ENCODE data around the gene ARHGAP26.

DNA sequence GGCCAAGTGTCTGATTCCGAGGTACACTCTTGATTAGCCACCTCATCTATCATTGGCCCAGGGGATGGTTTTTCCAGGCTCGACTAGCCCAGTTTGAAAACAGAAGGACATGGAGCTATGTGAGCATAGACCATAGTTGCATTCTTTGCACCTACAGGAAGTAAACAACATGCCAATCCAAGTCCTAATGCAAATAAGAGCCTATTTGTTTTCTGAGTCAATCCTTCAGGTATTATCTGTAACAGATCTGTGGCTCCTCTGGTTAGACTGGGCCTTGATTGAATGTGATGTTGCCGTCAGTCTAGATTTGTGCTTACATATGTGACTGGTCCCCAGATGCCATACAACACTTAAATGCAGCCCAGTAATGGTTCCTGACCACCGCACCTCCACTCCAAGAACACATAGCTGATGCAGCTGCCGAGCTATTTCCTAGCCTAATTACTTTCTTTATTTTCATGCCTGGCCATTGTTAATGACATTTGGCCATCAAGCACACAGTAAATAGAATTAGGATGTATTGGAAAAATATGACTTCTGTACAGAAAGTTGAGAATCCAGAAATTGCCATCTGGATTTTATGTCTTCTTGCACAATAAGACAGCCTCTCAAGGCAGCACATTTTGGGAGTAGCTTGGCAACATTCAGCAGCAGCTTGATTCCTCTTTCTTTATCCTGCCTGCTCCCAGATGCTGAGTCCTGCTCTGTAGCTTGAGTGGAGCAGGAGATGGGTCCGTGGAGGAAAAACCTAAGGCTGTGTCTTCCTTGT, 29.5 kb upstream of the ARHGAP26 start:
- no peak for TF ChIP-seq EP300 (conservative IDR thresholded peaks at IDR 0.05; ENCODE audit: poor library complexity, severe bottlenecking)
- TF ChIP-seq, protein P1, sequence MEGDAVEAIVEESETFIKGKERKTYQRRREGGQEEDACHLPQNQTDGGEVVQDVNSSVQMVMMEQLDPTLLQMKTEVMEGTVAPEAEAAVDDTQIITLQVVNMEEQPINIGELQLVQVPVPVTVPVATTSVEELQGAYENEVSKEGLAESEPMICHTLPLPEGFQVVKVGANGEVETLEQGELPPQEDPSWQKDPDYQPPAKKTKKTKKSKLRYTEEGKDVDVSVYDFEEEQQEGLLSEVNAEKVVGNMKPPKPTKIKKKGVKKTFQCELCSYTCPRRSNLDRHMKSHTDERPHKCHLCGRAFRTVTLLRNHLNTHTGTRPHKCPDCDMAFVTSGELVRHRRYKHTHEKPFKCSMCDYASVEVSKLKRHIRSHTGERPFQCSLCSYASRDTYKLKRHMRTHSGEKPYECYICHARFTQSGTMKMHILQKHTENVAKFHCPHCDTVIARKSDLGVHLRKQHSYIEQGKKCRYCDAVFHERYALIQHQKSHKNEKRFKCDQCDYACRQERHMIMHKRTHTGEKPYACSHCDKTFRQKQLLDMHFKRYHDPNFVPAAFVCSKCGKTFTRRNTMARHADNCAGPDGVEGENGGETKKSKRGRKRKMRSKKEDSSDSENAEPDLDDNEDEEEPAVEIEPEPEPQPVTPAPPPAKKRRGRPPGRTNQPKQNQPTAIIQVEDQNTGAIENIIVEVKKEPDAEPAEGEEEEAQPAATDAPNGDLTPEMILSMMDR (IDR thresholded peaks at IDR 0.05; ENCODE audit: poor library complexity, severe bottlenecking) = no peak
- no peak for TF ChIP-seq TAF1 (IDR thresholded peaks at IDR 0.05; ENCODE audit: low read depth)
- TF ChIP-seq POLR2AphosphoS5 (IDR thresholded peaks at IDR 0.05) = no peak
- TF ChIP-seq RAD21 (conservative IDR thresholded peaks at IDR 0.05) = no peak
- TF ChIP-seq EZH2 (IDR thresholded peaks at IDR 0.05; ENCODE audit: borderline replicate concordance, insufficient read depth, low read length, poor library complexity, severe bottlenecking) = no peak
